GM12875 (cell line): ENCODE data around the gene LAMC1.

Experiments used
- H3K4me3 ChIP-seq: one replicate; pipeline ENCODE4 v1.5.1; 2011; ENCODE audit warnings: low read depth, low read length, control low read depth
- TF ChIP-seq, protein P1 (sequence below): IDR thresholded peaks from 2 replicates; pipeline ENCODE4 v1.5.1; 2011; ENCODE audit warnings: low read depth, mild to moderate bottlenecking, control low read depth, inconsistent platforms, low read length, moderate library complexity, borderline replicate concordance; ENCODE audit not compliant: insufficient read depth

The LAMC1 gene

GRCh38 chr1:183019860-183020259 is 3.4 kb upstream of the LAMC1 start:
- TF ChIP-seq, protein P1, sequence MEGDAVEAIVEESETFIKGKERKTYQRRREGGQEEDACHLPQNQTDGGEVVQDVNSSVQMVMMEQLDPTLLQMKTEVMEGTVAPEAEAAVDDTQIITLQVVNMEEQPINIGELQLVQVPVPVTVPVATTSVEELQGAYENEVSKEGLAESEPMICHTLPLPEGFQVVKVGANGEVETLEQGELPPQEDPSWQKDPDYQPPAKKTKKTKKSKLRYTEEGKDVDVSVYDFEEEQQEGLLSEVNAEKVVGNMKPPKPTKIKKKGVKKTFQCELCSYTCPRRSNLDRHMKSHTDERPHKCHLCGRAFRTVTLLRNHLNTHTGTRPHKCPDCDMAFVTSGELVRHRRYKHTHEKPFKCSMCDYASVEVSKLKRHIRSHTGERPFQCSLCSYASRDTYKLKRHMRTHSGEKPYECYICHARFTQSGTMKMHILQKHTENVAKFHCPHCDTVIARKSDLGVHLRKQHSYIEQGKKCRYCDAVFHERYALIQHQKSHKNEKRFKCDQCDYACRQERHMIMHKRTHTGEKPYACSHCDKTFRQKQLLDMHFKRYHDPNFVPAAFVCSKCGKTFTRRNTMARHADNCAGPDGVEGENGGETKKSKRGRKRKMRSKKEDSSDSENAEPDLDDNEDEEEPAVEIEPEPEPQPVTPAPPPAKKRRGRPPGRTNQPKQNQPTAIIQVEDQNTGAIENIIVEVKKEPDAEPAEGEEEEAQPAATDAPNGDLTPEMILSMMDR, result no peak
- no peak overlapping the region for H3K4me3 ChIP-seq

GRCh38 chr1:183021405-183022201 is 1.6 kb upstream of the LAMC1 start:
- no peak overlapping the region for H3K4me3 ChIP-seq
- TF ChIP-seq, protein P1, result no peak

DNA sequence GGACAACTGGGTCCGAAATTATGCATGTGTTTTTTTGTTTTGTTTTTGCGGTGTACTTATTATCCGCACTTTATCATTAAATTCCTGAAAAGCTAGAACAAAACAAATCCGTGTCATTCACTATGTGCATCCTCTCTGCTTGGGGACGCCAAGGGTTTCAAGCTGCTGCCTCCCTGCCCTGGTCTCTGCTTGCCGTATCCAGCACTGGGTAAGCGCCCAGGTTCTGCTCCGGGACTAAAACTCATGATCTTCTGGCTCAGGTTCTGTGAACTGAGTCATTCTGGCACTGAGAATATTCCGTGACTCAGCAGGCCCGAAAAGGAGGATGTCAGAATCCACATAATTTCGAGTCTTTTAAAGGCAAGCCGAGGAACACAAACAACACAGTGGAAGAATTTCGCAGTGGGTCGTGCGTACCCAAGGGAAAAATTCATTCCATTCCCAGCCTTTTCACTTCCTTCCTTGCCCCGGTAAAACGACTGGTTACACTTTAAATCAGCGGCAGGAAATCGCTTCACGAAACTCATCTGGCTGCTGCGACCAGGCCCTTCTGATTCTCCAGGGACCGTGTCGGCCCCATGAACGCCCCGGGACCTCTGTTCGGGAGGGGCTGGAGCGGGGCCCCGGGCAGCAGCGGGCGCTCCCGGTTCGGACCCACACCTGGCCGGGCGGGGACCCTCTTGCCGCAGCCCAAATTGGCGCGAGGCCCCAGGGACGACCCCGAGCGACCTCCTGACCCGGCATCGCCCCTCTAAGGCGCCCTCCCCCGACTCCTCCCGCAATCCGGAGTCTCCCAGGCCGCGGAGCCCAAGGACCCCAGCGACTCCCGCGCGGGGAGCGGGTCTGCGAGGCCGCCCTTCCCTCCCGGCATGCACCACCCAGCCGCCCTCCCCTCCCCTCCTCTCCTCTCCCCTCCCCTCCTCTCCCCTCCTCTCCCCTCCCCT is 746 bp upstream of the LAMC1 start:
- TF ChIP-seq, protein P1, result no peak
- peak overlapping the region; percentile 60 for H3K4me3 ChIP-seq

GRCh38 chr1:183023601-183024316 is 539 bp downstream of the LAMC1 start:
- TF ChIP-seq, protein P1, result peak; percentile 74
- H3K4me3 ChIP-seq, result peak overlapping the region; percentile 56

DNA sequence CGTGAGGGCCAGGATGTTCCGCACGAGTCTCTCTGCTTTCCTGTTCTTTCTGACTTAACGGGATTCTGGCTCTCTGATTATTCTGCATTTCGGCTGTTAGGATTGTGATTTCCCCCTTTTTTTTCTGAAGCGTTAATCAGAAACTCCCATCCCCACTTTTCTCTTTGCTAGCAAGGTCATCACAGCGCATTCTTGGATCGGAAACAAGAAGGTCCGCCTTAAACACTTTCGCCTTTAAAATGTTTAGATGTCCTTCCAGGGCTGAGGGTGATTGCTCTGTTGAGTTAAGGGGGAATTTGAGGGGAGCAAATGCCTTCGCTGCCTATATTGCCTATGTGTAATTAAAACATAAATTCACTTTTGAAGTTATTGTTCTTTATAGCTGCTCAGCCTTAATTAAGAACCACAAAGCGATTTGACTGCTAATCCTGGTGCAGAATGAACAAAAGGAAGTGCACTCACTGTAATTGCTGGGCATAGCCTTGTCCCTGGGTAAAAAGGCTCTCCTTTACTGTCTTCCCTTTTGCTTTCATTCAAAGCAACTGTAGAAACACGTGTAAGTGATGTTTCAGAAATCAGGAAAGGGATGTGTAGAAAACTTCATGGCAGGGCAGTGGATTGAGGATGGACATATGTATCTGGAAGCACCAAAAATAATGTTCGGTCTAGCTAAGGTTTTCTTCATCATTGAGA is 1.2 kb downstream of the LAMC1 start:
- TF ChIP-seq, protein P1, result no peak
- peak overlapping the region; percentile 56 for H3K4me3 ChIP-seq

DNA sequence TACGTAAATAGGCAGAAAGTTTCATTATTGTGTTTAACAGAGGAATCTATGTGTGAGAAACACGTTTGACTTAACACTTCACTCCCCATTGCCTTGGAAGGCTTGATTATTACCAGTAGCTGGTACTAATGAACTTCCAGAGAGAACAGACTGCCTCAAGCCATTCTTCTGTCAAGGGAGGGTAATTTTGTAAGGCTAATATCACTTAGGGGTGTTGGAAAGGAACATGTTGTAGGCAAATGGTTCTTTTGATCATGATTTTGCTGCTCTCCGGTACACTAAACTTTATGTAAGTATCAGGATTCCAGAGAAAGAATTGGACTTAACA is 1.8 kb downstream of the LAMC1 start:
- TF ChIP-seq, protein P1, result no peak
- no peak overlapping the region for H3K4me3 ChIP-seq
